Central memory CD8-positive, alpha-beta T cell (primary cell): Measurements from ENCODE around the gene PNMA5.
"Not testable (repeated sequence)": the region's sequence is repeated elsewhere in the genome, so short reads cannot be mapped to it uniquely, and the experiment has no call there.

Experiments
- ATAC-seq: fragments of 150-1000 bp; cut with Tn5 transposase; replicated peaks from 2 replicates; pipeline ENCODE4 v1.10.0; 2022; ENCODE audit warnings: mild to moderate bottlenecking, moderate FRiP score, moderate number of reproducible peaks; ENCODE audit not compliant: poor library complexity, severe bottlenecking; ENCODE audit errors: extremely low read depth
- DNase-seq, 2 donors: peaks; one replicate each; pipeline ENCODE4 v3.0.0; 2021; ENCODE audit warnings: low spot score in 2 of 2
- H3K27ac Mint-ChIP-seq: one replicate; pipeline ENCODE4 v1.8.0; 2022; ENCODE audit warnings: low read depth, mild to moderate bottlenecking, moderate library complexity, mixed read lengths
- H3K27me3 Mint-ChIP-seq: one replicate; pipeline ENCODE4 v1.8.0; 2022; ENCODE audit warnings: mixed read lengths
- H3K36me3 Mint-ChIP-seq: one replicate; pipeline ENCODE4 v1.8.0; 2022; ENCODE audit warnings: mild to moderate bottlenecking, moderate library complexity, mixed read lengths; ENCODE audit not compliant: insufficient read depth
- H3K4me1 Mint-ChIP-seq: one replicate; pipeline ENCODE4 v1.8.0; 2022; ENCODE audit warnings: mixed read lengths
- H3K4me3 Mint-ChIP-seq: one replicate; pipeline ENCODE4 v1.8.0; 2022; ENCODE audit warnings: mild to moderate bottlenecking, moderate library complexity, mixed read lengths
- H3K9me3 Mint-ChIP-seq: one replicate; pipeline ENCODE4 v1.8.0; 2022; ENCODE audit warnings: mixed read lengths

PNMA5 gene

DNA sequence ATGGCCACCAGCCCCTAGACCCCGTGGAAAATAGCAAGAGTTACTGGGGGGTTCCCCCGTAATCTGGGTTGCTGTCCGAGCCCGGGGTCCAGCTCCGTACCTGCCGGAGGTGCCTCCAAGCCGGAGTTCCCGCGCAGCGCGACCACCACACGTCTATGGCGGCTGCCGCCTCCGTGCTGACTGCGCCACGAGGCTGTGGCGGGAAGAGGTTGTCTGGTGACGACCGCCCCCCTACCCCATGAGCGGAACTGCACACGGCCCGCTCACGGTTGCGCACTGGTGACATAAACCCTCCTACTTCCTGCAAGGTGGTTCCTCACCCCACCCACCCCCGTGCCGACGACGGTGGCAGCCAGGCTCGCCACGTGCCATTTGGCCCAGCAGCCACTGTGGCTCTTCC, at the start of gene PNMA5:
Gene PNMA5, minus strand, starts transcription at position 184 of the 400 bp plus-strand sequence. CDS start 2,518 bp downstream, outside the sequence.
- Mint-ChIP-seq H3K4me3 (no peak within 1 kb of the TSS), H3K36me3 (no peaks in the 10 kb centered on the region), H3K4me1 (peaks cover 8% of the 10 kb centered on the region), H3K27ac (no peak within 1 kb of the TSS), H3K9me3 (no peaks in the 10 kb centered on the region), H3K27me3 (no peaks in the 10 kb centered on the region)
- no peak for ATAC-seq
- DNase-seq = no peak

DNA sequence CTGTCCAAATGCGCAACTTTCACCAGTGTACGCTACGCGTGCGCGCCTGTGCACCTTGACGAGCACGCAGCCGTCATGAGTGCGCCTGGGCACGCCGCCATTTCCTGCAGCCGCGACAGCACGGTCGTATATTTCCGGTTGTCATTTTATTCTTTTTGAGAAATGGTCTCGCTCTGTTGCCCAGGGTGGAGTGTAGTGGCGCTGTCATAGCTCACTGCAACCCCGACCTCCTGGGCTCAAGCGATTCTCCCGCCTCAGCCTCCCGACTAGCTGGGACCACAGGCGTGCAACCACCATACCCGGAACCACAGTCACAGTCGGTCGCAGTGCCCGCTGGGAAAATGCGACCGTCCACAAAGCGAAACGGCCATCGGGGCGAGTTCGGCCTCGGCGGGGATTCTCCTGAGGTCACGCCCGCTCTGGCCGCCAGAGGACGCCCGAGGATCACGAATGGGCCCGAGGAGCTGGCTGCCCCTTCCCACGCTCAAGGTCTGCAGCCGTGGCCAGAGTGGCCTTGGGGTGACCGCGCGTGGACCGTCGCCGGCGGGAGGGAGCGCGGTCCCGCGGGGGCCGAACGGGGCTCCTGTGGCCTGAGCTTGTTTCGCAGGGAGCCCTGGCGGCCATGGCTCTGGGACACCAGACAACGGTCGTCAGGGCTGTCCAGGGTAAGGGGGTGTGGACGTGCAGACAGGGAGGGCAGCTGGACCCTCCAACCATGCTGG, 38.6 kb upstream of the PNMA5 start:
- peak; percentile 20 to 44 for DNase-seq
- peaks cover 6% of the 10 kb centered on the region for H3K36me3 Mint-ChIP-seq
- H3K27me3 Mint-ChIP-seq = no peaks in the 10 kb centered on the region
- no peaks in the 10 kb centered on the region for H3K9me3 Mint-ChIP-seq
- H3K4me1 Mint-ChIP-seq = peaks cover 7% of the 10 kb centered on the region
- peak overlapping the region; percentile 38 for H3K27ac Mint-ChIP-seq
- peak overlapping the region; percentile 74 for H3K4me3 Mint-ChIP-seq
- ATAC-seq = peak; percentile 50

DNA sequence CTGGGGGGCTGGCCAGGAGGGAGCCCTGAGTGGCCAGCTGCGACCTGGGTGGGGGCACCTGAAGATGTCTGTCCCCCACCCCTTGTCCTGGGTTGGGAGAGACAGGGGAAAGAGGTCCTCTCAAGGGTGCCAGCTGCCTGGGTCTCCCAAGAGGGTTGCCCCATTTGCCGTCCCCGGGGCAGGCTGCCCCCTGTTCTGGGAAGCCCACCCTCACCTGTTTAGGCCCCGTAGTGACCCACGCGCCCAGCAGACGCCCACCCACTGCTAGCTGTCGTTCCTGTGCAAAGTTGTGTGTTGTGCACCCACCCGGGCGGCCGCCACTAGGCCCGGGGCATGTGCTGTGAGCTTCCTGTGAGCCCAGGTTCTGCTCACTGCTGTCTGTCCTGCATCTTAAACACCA, 36.9 kb upstream of the PNMA5 start:
- no peak for ATAC-seq
- Mint-ChIP-seq H3K4me1 (peaks cover 7% of the 10 kb centered on the region), H3K4me3 (no peak overlapping the region), H3K9me3 (no peaks in the 10 kb centered on the region), H3K36me3 (peaks cover 4% of the 10 kb centered on the region), H3K27ac (no peak overlapping the region), H3K27me3 (no peaks in the 10 kb centered on the region)
- no peak for DNase-seq

DNA sequence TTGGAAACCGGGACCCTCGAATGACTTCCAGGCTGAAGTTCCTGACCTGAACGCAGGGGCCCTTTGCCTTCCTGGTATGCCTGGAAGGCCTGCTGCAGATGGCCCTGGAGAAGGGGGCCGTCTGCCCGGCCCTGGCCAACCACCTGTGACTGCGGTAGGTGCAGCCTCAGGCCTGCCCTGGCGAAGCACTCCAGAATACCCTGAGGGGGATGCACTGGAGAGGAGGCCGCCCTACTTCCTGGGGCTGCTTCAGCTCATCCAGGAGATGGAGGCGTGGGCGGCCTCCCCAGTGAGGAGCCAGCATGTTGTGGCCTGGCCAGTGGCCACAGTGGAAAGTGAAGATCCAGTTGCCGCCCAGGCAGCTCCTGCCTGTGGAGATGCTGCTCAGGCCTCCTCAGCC, 36.0 kb upstream of the PNMA5 start:
- peaks cover 7% of the 10 kb centered on the region for H3K4me1 Mint-ChIP-seq
- no peaks in the 10 kb centered on the region for H3K9me3 Mint-ChIP-seq
- peaks cover 4% of the 10 kb centered on the region for H3K36me3 Mint-ChIP-seq
- no peak overlapping the region for H3K27ac Mint-ChIP-seq
- no peak overlapping the region for H3K4me3 Mint-ChIP-seq
- ATAC-seq (no peak), DNase-seq (no peak)
- H3K27me3 Mint-ChIP-seq = no peaks in the 10 kb centered on the region

DNA sequence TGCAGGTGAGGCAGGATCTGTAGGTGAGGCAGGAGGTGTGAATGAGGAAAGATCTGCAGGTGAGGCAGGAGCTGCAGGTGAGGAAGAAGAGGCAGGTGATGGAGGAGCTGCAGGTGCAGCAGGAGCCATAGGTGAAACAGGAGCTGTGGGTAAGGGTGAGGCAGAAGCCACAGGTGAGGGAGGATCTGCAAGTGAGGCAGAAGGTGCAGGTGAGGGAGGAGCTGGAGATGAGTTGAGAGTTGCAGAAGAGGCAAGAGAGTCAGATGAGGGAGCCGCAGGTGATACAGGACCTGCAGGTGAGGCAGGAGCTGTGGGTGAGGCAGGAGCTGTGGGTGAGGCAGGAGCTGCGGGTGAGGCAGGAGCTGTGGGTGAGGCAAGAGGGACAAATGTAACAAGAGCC, 35.2 kb upstream of the PNMA5 start:
- DNase-seq (no peak), ATAC-seq (no peak)
- Mint-ChIP-seq H3K9me3 (no peaks in the 10 kb centered on the region), H3K4me3 (peak overlapping the region; percentile 36), H3K4me1 (peaks cover 7% of the 10 kb centered on the region), H3K36me3 (peaks cover 4% of the 10 kb centered on the region), H3K27ac (peak overlapping the region; percentile 87), H3K27me3 (no peaks in the 10 kb centered on the region)

DNA sequence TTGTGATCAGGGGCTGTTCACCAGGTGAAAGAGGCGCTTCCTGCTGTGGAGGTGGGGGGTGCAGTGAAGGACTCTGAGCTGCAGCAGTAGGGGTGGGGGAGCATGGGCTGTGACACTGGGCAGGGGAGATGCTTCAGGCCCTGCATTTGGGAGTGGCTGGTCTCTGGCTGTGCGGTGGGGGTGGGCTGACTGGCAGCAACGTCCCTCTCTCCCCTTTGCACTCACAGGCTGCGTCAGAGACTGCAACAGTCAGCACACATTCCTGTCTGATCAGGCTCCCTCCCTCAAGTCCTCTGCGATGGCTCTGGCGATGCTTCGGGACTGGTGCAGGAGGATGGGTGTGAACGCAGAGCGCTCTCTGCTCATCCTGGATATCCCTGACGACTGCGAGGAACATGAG, 34.6 kb upstream of the PNMA5 start:
- H3K4me3 Mint-ChIP-seq = peak overlapping the region; percentile 36
- DNase-seq (peak in 1 of 2 donors; percentile 10), ATAC-seq (peak; percentile 72)
- not testable (repeated sequence) for H3K9me3 Mint-ChIP-seq, H3K36me3 Mint-ChIP-seq, H3K27me3 Mint-ChIP-seq, H3K4me1 Mint-ChIP-seq
- peak overlapping the region; percentile 87 for H3K27ac Mint-ChIP-seq

DNA sequence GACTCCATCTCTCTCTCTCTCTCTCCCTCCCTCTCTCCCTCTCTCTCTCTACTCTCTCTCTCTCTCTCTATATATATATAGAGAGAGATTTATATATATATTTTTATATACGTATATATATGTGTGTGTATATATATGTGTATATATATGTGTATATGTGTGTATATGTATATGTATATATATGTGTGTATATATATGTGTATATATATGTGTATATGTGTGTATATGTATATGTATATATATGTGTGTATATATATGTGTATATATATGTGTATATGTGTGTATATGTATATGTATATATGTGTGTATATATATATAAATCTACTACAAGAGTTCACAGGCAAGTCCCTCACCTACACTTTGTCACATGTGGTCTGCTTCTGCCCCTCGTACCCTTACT, 32.6 kb upstream of the PNMA5 start:
- not testable (repeated sequence) for DNase-seq, H3K27ac Mint-ChIP-seq, H3K4me3 Mint-ChIP-seq, ATAC-seq, H3K36me3 Mint-ChIP-seq, H3K27me3 Mint-ChIP-seq, H3K4me1 Mint-ChIP-seq, H3K9me3 Mint-ChIP-seq

DNA sequence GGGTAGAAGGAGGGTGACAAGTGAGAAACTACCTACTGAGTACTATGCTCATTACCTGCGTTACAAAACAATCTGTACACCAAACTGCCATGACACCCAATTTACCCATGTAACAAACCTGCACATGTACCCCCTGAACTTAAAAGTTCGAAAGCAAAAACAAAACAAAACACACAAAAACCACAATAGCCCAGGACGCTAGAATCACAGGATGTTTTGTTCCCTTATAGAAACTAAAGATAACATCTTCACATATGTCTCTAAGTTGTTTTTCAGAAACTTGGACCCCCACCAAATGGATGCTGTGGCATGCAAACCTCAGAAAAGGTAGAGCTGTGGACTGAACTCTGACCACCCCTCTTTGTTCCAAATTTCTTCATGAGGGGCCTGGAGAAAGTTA, 25.2 kb upstream of the PNMA5 start:
- H3K4me3 Mint-ChIP-seq = peak overlapping the region; percentile 6
- H3K4me1 Mint-ChIP-seq = peaks cover 11% of the 10 kb centered on the region
- no peak overlapping the region for H3K27ac Mint-ChIP-seq
- DNase-seq (no peak), ATAC-seq (peak; percentile 46)
- no peaks in the 10 kb centered on the region for H3K9me3 Mint-ChIP-seq
- H3K27me3 Mint-ChIP-seq = no peaks in the 10 kb centered on the region
- H3K36me3 Mint-ChIP-seq = no peaks in the 10 kb centered on the region

DNA sequence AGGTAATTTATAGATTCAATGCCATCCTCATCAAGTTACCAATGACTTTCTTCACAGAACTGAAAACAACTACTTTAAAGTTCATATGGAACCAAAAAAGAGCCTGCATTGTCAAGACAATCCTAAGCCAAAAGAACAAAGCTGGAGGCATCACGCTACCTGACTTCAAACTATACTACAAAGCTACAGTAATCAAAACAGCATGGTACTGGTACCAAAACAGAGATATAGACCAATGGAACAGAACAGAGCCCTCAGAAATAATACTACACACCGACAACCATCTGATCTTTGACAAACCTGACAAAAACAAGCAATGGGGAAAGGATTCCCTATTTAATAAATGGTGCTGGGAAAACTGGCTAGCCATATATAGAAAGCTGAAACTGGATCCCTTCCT, 23.3 kb upstream of the PNMA5 start:
- not testable (repeated sequence) for ATAC-seq, DNase-seq, H3K4me3 Mint-ChIP-seq, H3K9me3 Mint-ChIP-seq, H3K27ac Mint-ChIP-seq, H3K36me3 Mint-ChIP-seq, H3K27me3 Mint-ChIP-seq
- peaks cover 11% of the 10 kb centered on the region for H3K4me1 Mint-ChIP-seq

DNA sequence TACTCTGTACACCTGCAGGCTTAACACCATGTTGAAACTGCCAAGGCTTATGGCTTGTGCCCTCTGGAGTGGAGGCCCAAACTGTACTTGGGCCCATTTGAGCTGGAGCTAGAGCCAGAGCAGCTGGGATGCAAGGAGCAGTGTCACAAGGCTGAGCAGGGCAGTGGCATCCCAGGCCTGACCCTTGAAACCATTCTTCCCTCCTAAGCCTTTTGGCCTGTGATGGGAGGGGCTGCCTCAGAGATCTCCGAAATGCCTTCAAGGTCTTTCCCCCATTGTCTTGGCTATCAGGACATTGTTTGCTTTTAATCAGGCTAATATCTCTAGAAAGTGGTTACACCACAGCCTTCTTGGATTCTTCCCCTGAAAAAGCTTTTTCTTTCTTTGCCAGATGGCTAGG, 10.9 kb upstream of the PNMA5 start:
- DNase-seq (no peak), ATAC-seq (no peak)
- Mint-ChIP-seq H3K9me3 (no peaks in the 10 kb centered on the region), H3K4me3 (no peak overlapping the region), H3K36me3 (no peaks in the 10 kb centered on the region), H3K27ac (no peak overlapping the region), H3K4me1 (no peaks in the 10 kb centered on the region), H3K27me3 (peaks cover 9% of the 10 kb centered on the region)

DNA sequence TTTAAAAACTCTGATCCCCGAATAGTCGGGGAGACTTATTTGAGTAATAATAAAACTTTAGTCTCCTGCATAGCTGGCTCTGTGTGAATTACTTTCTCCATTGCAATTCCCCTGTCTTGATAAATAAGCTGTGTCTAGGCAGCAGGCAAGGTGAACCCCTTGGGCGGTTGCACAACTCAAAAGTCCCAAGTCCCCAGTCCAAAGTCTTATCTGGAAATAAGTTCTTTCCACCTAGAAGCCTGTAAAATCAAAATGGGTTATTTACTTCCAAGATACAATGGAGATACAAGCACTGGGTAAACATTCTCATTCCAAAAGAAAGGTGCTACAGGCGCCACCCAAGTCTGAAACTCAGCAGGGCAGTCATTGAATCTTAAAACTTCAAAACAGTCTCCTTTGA, 10.1 kb upstream of the PNMA5 start:
- H3K27ac Mint-ChIP-seq = no peak overlapping the region
- peaks cover 9% of the 10 kb centered on the region for H3K27me3 Mint-ChIP-seq
- no peaks in the 10 kb centered on the region for H3K4me1 Mint-ChIP-seq
- DNase-seq (no peak), ATAC-seq (no peak)
- no peaks in the 10 kb centered on the region for H3K36me3 Mint-ChIP-seq
- no peaks in the 10 kb centered on the region for H3K9me3 Mint-ChIP-seq
- H3K4me3 Mint-ChIP-seq = no peak overlapping the region

DNA sequence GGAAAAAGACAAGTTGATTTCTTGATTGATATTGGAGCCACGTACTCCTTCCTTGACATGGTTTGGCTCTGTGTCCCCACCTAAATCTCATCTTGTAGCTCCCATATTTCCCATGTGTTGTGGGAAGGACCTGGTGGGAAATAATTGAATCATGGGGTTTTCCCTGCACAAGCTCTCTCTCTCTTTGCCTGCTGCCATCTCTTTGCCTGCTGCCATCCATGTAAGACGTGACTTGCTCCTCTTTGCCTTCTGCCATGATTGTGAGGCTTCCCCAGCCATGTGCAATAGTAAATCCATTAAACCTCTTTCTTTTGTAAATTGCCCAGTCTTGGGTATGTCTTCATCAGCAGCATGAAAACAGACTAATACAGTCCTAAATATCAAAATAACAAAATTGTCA, 8.3 kb upstream of the PNMA5 start:
- not testable (repeated sequence) for H3K27ac Mint-ChIP-seq, H3K36me3 Mint-ChIP-seq, H3K9me3 Mint-ChIP-seq, H3K27me3 Mint-ChIP-seq, ATAC-seq, H3K4me1 Mint-ChIP-seq, DNase-seq, H3K4me3 Mint-ChIP-seq

DNA sequence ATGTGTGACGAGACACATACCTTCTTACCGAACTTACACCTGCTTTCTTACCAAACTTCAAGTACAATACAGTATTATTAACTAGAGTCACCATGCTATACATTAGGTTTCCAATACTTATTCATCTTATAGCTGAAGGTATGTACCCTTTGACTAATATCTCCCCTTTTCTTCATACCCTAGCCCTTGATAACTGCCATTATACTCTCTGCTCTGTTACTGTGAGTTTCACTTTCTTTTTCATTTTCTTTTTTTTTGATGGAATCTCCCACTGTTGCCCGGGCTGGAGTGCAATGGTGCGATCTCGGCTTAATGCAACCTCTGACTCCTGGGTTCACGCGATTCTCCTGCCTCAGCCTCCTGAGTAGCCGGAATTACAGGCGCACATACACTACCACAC, 3.4 kb upstream of the PNMA5 start:
- Mint-ChIP-seq H3K9me3 (no peaks in the 10 kb centered on the region), H3K4me3 (peak overlapping the region; percentile 34), H3K27ac (peak overlapping the region; percentile 36), H3K4me1 (peaks cover 8% of the 10 kb centered on the region), H3K36me3 (no peaks in the 10 kb centered on the region), H3K27me3 (no peaks in the 10 kb centered on the region)
- ATAC-seq (no peak), DNase-seq (no peak)
